HEK293 (cell line): Measurements from ENCODE around the gene FSHR.

Experiments used
- CTCF ChIA-PET: fragments of 350-600 bp; formaldehyde crosslinking; extraction: SDS; loops from one replicate; lab custom pipeline; 2021; ENCODE audit warnings: antibody characterized with exemption; lab: Yijun Ruan, JAX
- POLR2A ChIA-PET: fragments of 300-600 bp; formaldehyde crosslinking; extraction: SDS; loops from one replicate; lab custom pipeline; 2020; ENCODE audit warnings: antibody characterized with exemption, inconsistent platforms; lab: Yijun Ruan, JAX
- H3K27ac ChIP-seq: fragments of 200-500 bp; sonication (Bioruptor generic); 2 replicates; pipeline ENCODE4 v1.5.1; 2014; ENCODE audit warnings: low read depth, low read length, control low read depth, inconsistent platforms; ENCODE audit errors: extremely low read depth
- H3K36me3 ChIP-seq, 2 experiments: fragments of 200-500 bp in 1 of 2; sonication (Bioruptor generic) in 1 of 2; 1 replicate in 1 of 2; 2 replicates in 1 of 2; pipeline ENCODE4 v1.5.1; 2014 to 2017; ENCODE audit warnings: inconsistent platforms in 2 of 2, low read length in 2 of 2; ENCODE audit not compliant: control insufficient read depth in 2 of 2, insufficient read depth in 1 of 2
- H3K4me1 ChIP-seq: fragments of 200-500 bp; sonication (Bioruptor generic); 2 replicates; pipeline ENCODE4 v1.5.1; 2014; ENCODE audit warnings: mild to moderate bottlenecking, low read length, inconsistent platforms; ENCODE audit not compliant: control insufficient read depth, insufficient read depth
- H3K4me3 ChIP-seq: 2 replicates; pipeline ENCODE4 v1.5.1; 2011; ENCODE audit warnings: low read depth, mild to moderate bottlenecking, control low read depth, low read length, moderate library complexity
- H3K9me3 ChIP-seq: fragments of 200-500 bp; sonication (Bioruptor generic); 2 replicates; pipeline ENCODE4 v1.5.1; 2014; ENCODE audit warnings: low read depth, low read length, inconsistent platforms; ENCODE audit not compliant: control insufficient read depth, insufficient read depth
- BCL11B ChIP-seq: fragments of 450-650 bp; formaldehyde crosslinking; IDR thresholded peaks from 2 replicates; pipeline ENCODE4 v1.5.1; 2016; ENCODE audit warnings: low read depth, missing biosample characterization, missing genetic modification characterization
- GLIS1 ChIP-seq: fragments of 450-650 bp; formaldehyde crosslinking; IDR thresholded peaks from 2 replicates; pipeline ENCODE4 v1.5.1; 2016; ENCODE audit warnings: missing biosample characterization, missing genetic modification characterization
- GLIS2 ChIP-seq: fragments of 450-650 bp; formaldehyde crosslinking; IDR thresholded peaks from 2 replicates; pipeline ENCODE4 v1.5.1; 2016; ENCODE audit warnings: missing biosample characterization, missing genetic modification characterization
- HOXD13 ChIP-seq: sonication (generic); formaldehyde crosslinking; IDR thresholded peaks from 2 replicates; pipeline ENCODE4 v1.8.0; 2022; ENCODE audit warnings: missing genetic modification reagents, borderline replicate concordance
- KLF7 ChIP-seq: fragments of 450-650 bp; formaldehyde crosslinking; IDR thresholded peaks from 2 replicates; pipeline ENCODE4 v1.5.1; 2016; ENCODE audit warnings: missing biosample characterization, missing genetic modification characterization, borderline replicate concordance
- PATZ1 ChIP-seq: fragments of 450-650 bp; formaldehyde crosslinking; IDR thresholded peaks from 2 replicates; pipeline ENCODE4 v1.5.1; 2016; ENCODE audit warnings: missing biosample characterization, missing genetic modification characterization
- SCRT1 ChIP-seq: fragments of 450-650 bp; formaldehyde crosslinking; IDR thresholded peaks from 2 replicates; pipeline ENCODE4 v1.5.1; 2016; ENCODE audit warnings: missing biosample characterization, missing genetic modification characterization, borderline replicate concordance
- SP3 ChIP-seq: fragments of 450-650 bp; formaldehyde crosslinking; IDR thresholded peaks from 2 replicates; pipeline ENCODE4 v1.5.1; 2016; ENCODE audit warnings: missing biosample characterization, missing genetic modification characterization
- ZBTB49 ChIP-seq: fragments of 450-650 bp; formaldehyde crosslinking; IDR thresholded peaks from 2 replicates; pipeline ENCODE4 v1.5.1; 2016; ENCODE audit warnings: missing biosample characterization, missing genetic modification characterization, low read depth
- ZEB2 ChIP-seq: fragments of 450-650 bp; formaldehyde crosslinking; IDR thresholded peaks from 2 replicates; pipeline ENCODE4 v1.5.1; 2016; ENCODE audit warnings: missing biosample characterization, missing genetic modification characterization
- ZFP37 ChIP-seq: fragments of 450-650 bp; formaldehyde crosslinking; IDR thresholded peaks from 2 replicates; pipeline ENCODE4 v1.5.1; 2016; ENCODE audit warnings: missing biosample characterization, missing genetic modification characterization
- ZFP69B ChIP-seq: fragments of 450-650 bp; formaldehyde crosslinking; IDR thresholded peaks from 2 replicates; pipeline ENCODE4 v1.5.1; 2016; ENCODE audit warnings: missing biosample characterization, missing genetic modification characterization
- ZNF138 ChIP-seq: fragments of 450-650 bp; formaldehyde crosslinking; IDR thresholded peaks from 2 replicates; pipeline ENCODE4 v1.5.1; 2016; ENCODE audit warnings: missing biosample characterization, missing genetic modification characterization, borderline replicate concordance
- ZNF157 ChIP-seq: fragments of 450-650 bp; formaldehyde crosslinking; IDR thresholded peaks from 2 replicates; pipeline ENCODE4 v1.5.1; 2016; ENCODE audit warnings: missing biosample characterization, missing genetic modification characterization
- ZNF202 ChIP-seq: fragments of 450-650 bp; formaldehyde crosslinking; IDR thresholded peaks from 2 replicates; pipeline ENCODE4 v1.5.1; 2016; ENCODE audit warnings: missing biosample characterization, missing genetic modification characterization, borderline replicate concordance
- ZNF24 ChIP-seq: fragments of 450-650 bp; formaldehyde crosslinking; IDR thresholded peaks from 2 replicates; pipeline ENCODE4 v1.5.1; 2016; ENCODE audit warnings: missing biosample characterization, missing genetic modification characterization
- ZNF266 ChIP-seq: fragments of 450-650 bp; formaldehyde crosslinking; IDR thresholded peaks from 2 replicates; pipeline ENCODE4 v1.5.1; 2016; ENCODE audit warnings: missing biosample characterization, missing genetic modification characterization, low read depth
- ZNF292 ChIP-seq: fragments of 450-650 bp; formaldehyde crosslinking; IDR thresholded peaks from 2 replicates; pipeline ENCODE4 v1.5.1; 2016; ENCODE audit warnings: low read depth, missing biosample characterization, missing genetic modification characterization, borderline replicate concordance
- ZNF311 ChIP-seq: fragments of 450-650 bp; formaldehyde crosslinking; IDR thresholded peaks from 2 replicates; pipeline ENCODE4 v1.5.1; 2017; ENCODE audit warnings: missing biosample characterization, missing genetic modification characterization, borderline replicate concordance
- ZNF335 ChIP-seq: fragments of 450-650 bp; formaldehyde crosslinking; conservative IDR thresholded peaks from 2 replicates; pipeline ENCODE4 v1.5.1; 2016; ENCODE audit warnings: missing biosample characterization, missing genetic modification characterization
- ZNF354C ChIP-seq: fragments of 450-650 bp; formaldehyde crosslinking; IDR thresholded peaks from 2 replicates; pipeline ENCODE4 v1.5.1; 2016; ENCODE audit warnings: missing biosample characterization, missing genetic modification characterization, low read depth, borderline replicate concordance
- ZNF394 ChIP-seq: fragments of 450-650 bp; formaldehyde crosslinking; IDR thresholded peaks from 2 replicates; pipeline ENCODE4 v1.5.1; 2016; ENCODE audit warnings: missing biosample characterization, missing genetic modification characterization, mild to moderate bottlenecking, moderate library complexity, borderline replicate concordance
- ZNF529 ChIP-seq: fragments of 450-650 bp; formaldehyde crosslinking; IDR thresholded peaks from 2 replicates; pipeline ENCODE4 v1.5.1; 2017; ENCODE audit warnings: missing genetic modification characterization, missing biosample characterization; ENCODE audit not compliant: insufficient replicate concordance
- ZNF549 ChIP-seq: fragments of 450-650 bp; IDR thresholded peaks from 2 replicates; pipeline ENCODE4 v1.5.1; 2018; ENCODE audit warnings: missing biosample characterization, missing genetic modification characterization, mild to moderate bottlenecking, inconsistent platforms, moderate library complexity
- ZNF555 ChIP-seq: fragments of 450-650 bp; formaldehyde crosslinking; conservative IDR thresholded peaks from 2 replicates; pipeline ENCODE4 v1.5.1; 2017; ENCODE audit warnings: missing biosample characterization, mild to moderate bottlenecking, missing genetic modification characterization, inconsistent platforms
- ZNF658 ChIP-seq: fragments of 450-650 bp; formaldehyde crosslinking; IDR thresholded peaks from 2 replicates; pipeline ENCODE4; 2016; ENCODE audit warnings: missing biosample characterization, missing genetic modification characterization
- ZNF701 ChIP-seq: fragments of 450-650 bp; formaldehyde crosslinking; IDR thresholded peaks from 2 replicates; pipeline ENCODE4 v1.5.1; 2016; ENCODE audit warnings: missing biosample characterization, missing genetic modification characterization
- ZNF791 ChIP-seq: fragments of 450-650 bp; formaldehyde crosslinking; IDR thresholded peaks from 2 replicates; pipeline ENCODE4 v1.5.1; 2016; ENCODE audit warnings: missing biosample characterization, missing genetic modification characterization
- ZSCAN23 ChIP-seq: fragments of 450-650 bp; formaldehyde crosslinking; IDR thresholded peaks from 2 replicates; pipeline ENCODE4 v1.5.1; 2016; ENCODE audit warnings: missing biosample characterization, missing genetic modification characterization

Gene FSHR

GRCh38 chr2:49067971-49068370, 86.3 kb downstream of the FSHR start:
- POLR2A ChIA-PET, result no interaction called here
- TF ChIP-seq ZNF202 (tag by site-specific recombination) (no peak), ZNF157 (tag by site-specific recombination) (no peak), SCRT1 (tag by site-specific recombination) (no peak), ZNF549 (tag by site-specific recombination) (no peak), BCL11B (no peak), ZNF701 (tag by site-specific recombination) (no peak), SP3 (tag by site-specific recombination) (no peak), ZNF266 (no peak), ZNF311 (no peak), ZNF138 (no peak), ZEB2 (tag by site-specific recombination) (no peak), ZNF529 (tag by site-specific recombination) (no peak), GLIS1 (tag by site-specific recombination) (no peak), KLF7 (tag by site-specific recombination) (no peak), ZNF555 (tag by site-specific recombination) (no peak), ZBTB49 (no peak), ZNF791 (tag by site-specific recombination) (no peak)
- TF ChIP-seq, all 188 proteins: peak for 0
- H3K4me1 ChIP-seq, result no peaks in the 10 kb centered on the region
- H3K4me3 ChIP-seq, result no peak overlapping the region
- no peaks in the 10 kb centered on the region for H3K36me3 ChIP-seq
- H3K27ac ChIP-seq, result no peak overlapping the region
- CTCF ChIA-PET, result no interaction called here
- no peaks in the 10 kb centered on the region for H3K9me3 ChIP-seq

GRCh38 chr2:49053156-49053555, 101.2 kb downstream of the FSHR start:
- H3K4me1 ChIP-seq, result no peaks in the 10 kb centered on the region
- no peaks in the 10 kb centered on the region for H3K36me3 ChIP-seq
- no peak overlapping the region for H3K4me3 ChIP-seq
- POLR2A ChIA-PET, result no interaction called here
- CTCF ChIA-PET, result no interaction called here
- no peak overlapping the region for H3K27ac ChIP-seq
- no peaks in the 10 kb centered on the region; the same call in 1 of the 2 replicates for H3K9me3 ChIP-seq
- TF ChIP-seq ZNF394 (no peak), ZSCAN23 (no peak), ZFP37 (tag by site-specific recombination) (no peak), ZNF24 (tag by site-specific recombination) (no peak), HOXD13 (no peak), GLIS2 (tag by site-specific recombination) (no peak), ZNF658 (tag by site-specific recombination) (no peak), ZNF292 (tag by site-specific recombination) (no peak), PATZ1 (tag by site-specific recombination) (no peak), ZNF335 (no peak), ZNF354C (tag by site-specific recombination) (no peak), ZFP69B (tag by site-specific recombination) (no peak)
